DOHH2 (cell line): ENCODE measurements around the gene EFNB1.

Experiments
- EZH2phosphoT487 ChIP-seq: fragments of 200-600 bp; sonication (generic); IDR thresholded peaks from 2 replicates; pipeline ENCODE4 v1.6.1; 2017; ENCODE audit warnings: borderline replicate concordance, mild to moderate bottlenecking, antibody characterized with exemption, low read length, moderate library complexity, mixed read lengths
- TF ChIP-seq, protein P1 (sequence below): fragments of 200-600 bp; sonication (generic); IDR thresholded peaks from one replicate; pipeline ENCODE4 v1.5.1; 2014; ENCODE audit warnings: antibody characterized with exemption, mild to moderate bottlenecking, low read depth, low read length; ENCODE audit not compliant: poor library complexity, severe bottlenecking

DNA sequence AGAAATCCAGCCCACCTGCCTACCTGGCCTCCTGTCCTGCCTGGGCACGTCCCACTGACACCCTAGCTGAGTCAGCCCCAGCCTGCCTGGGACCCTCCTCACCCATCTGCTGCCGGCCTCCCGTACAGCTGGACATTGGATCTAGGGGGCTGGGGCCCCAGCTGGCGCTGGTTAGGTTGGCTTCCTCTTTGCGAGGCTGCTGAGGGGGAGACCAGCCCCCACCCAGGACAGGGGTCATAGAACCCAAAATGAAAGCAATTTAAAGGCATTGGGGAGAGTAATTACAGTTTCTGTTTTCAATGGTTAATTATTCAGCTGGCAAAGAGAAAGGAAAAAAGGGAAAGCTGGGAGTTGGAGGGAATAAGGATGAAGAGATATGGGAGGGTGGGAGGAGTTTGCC, 15.8 kb downstream of the EFNB1 start:
- TF ChIP-seq, protein P1, sequence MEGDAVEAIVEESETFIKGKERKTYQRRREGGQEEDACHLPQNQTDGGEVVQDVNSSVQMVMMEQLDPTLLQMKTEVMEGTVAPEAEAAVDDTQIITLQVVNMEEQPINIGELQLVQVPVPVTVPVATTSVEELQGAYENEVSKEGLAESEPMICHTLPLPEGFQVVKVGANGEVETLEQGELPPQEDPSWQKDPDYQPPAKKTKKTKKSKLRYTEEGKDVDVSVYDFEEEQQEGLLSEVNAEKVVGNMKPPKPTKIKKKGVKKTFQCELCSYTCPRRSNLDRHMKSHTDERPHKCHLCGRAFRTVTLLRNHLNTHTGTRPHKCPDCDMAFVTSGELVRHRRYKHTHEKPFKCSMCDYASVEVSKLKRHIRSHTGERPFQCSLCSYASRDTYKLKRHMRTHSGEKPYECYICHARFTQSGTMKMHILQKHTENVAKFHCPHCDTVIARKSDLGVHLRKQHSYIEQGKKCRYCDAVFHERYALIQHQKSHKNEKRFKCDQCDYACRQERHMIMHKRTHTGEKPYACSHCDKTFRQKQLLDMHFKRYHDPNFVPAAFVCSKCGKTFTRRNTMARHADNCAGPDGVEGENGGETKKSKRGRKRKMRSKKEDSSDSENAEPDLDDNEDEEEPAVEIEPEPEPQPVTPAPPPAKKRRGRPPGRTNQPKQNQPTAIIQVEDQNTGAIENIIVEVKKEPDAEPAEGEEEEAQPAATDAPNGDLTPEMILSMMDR = no peak
- TF ChIP-seq EZH2phosphoT487 = no peak
